ENCODE measurements around the gene SPEG.

SPEG gene

DNA sequence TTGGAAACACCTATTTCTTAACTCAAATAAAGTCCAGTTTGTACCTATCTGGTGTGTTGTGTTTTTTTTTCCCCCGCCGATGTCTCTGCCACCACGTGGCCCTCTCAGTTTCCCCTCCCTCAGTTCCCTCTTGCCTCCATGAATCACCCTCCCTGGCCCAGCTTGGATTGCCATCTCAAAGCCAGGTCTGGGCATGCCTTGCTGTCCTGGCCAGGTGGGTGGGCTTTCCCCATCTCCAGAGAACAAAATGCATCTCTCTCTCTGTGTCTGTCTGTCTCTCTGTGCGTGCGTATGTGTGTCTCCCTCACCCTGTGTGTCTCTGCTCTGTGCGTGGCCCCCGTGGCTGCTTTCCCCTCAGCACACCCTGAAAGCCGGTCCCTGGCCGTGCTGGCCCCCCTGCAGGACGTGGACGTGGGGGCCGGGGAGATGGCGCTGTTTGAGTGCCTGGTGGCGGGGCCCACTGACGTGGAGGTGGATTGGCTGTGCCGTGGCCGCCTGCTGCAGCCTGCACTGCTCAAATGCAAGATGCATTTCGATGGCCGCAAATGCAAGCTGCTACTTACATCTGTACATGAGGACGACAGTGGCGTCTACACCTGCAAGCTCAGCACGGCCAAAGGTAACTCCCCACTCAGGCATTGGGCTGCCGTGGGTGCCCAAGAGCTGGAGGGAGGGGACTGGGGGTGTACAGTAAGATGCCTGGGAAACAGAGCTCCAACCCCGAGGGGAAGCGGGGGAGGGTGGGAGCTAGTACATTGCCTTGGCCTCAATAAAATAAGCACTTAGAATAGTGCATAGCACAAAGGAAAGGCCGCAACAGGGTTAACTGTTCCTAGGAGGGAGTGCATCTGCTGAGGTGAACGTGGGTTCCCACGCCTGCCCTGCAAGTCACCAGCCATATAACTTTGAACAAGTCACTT, 32.4 kb downstream of the SPEG start:
- no peak for DNase-seq
- peaks cover 28% of the 10 kb centered on the region for H3K4me1 ChIP-seq
- peaks cover 63% of the 10 kb centered on the region for H3K36me3 ChIP-seq
- no peaks in the 10 kb centered on the region for H3K27me3 ChIP-seq
- TF ChIP-seq, protein P1, sequence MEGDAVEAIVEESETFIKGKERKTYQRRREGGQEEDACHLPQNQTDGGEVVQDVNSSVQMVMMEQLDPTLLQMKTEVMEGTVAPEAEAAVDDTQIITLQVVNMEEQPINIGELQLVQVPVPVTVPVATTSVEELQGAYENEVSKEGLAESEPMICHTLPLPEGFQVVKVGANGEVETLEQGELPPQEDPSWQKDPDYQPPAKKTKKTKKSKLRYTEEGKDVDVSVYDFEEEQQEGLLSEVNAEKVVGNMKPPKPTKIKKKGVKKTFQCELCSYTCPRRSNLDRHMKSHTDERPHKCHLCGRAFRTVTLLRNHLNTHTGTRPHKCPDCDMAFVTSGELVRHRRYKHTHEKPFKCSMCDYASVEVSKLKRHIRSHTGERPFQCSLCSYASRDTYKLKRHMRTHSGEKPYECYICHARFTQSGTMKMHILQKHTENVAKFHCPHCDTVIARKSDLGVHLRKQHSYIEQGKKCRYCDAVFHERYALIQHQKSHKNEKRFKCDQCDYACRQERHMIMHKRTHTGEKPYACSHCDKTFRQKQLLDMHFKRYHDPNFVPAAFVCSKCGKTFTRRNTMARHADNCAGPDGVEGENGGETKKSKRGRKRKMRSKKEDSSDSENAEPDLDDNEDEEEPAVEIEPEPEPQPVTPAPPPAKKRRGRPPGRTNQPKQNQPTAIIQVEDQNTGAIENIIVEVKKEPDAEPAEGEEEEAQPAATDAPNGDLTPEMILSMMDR (IDR thresholded peaks at IDR 0.05; ENCODE audit: low read depth, low read length), result no peak
- H3K9me3 ChIP-seq, result no peaks in the 10 kb centered on the region
- no peak overlapping the region for H3K4me3 ChIP-seq (ENCODE audit: low read depth, low read length)

DNA sequence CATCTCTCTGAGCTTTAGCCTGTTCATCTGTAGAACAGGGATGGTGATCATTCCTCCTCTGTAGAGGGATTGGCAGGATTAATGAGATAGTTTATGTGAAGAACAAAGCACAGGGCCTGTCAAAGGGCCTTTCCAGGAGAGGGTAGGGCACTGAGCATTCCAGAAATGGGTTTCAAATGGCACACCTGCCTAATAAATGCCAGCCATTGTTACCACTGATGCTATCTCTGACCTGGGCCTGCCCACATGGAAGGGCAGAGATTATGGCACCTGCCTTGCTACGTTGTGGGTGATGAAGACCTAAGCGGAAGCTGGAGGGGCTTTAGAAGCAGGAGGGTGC, 33.1 kb downstream of the SPEG start:
- H3K4me1 ChIP-seq, result peaks cover 28% of the 10 kb centered on the region
- no peak for DNase-seq
- TF ChIP-seq, protein P1 (IDR thresholded peaks at IDR 0.05; ENCODE audit: low read depth, low read length), result no peak
- no peaks in the 10 kb centered on the region for H3K27me3 ChIP-seq
- H3K9me3 ChIP-seq, result no peaks in the 10 kb centered on the region
- no peak overlapping the region for H3K4me3 ChIP-seq (ENCODE audit: low read depth, low read length)
- H3K36me3 ChIP-seq, result peaks cover 57% of the 10 kb centered on the region

DNA sequence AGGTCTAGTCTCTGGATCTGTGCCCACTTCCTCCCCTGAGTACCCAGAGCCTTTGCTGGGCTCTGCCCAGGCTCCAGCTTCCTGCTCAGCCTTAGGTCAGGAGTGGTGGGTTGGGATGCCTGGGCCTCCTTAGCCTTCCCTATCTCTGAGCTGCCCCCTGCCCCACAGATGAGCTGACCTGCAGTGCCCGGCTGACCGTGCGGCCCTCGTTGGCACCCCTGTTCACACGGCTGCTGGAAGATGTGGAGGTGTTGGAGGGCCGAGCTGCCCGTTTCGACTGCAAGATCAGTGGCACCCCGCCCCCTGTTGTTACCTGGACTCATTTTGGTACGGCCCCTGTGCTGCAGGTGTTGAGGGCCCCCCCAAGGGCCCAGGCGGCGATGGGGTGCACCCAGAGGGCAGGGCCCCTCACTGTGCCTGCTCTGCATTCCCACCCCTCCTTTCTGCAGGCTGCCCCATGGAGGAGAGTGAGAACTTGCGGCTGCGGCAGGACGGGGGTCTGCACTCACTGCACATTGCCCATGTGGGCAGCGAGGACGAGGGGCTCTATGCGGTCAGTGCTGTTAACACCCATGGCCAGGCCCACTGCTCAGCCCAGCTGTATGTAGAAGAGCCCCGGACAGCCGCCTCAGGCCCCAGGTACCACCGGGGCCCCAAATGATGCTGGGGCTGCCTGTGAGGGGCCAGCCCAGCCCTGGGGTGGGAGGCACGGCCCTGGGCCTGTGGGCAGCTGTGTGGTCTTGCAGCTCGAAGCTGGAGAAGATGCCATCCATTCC, 34.0 kb downstream of the SPEG start:
- no peaks in the 10 kb centered on the region for H3K9me3 ChIP-seq
- H3K27me3 ChIP-seq, result no peaks in the 10 kb centered on the region
- no peak overlapping the region for H3K4me3 ChIP-seq (ENCODE audit: low read depth, low read length)
- DNase-seq, result no peak
- peaks cover 59% of the 10 kb centered on the region for H3K36me3 ChIP-seq
- H3K4me1 ChIP-seq, result peaks cover 28% of the 10 kb centered on the region
- TF ChIP-seq, protein P1 (IDR thresholded peaks at IDR 0.05; ENCODE audit: low read depth, low read length), result no peak

DNA sequence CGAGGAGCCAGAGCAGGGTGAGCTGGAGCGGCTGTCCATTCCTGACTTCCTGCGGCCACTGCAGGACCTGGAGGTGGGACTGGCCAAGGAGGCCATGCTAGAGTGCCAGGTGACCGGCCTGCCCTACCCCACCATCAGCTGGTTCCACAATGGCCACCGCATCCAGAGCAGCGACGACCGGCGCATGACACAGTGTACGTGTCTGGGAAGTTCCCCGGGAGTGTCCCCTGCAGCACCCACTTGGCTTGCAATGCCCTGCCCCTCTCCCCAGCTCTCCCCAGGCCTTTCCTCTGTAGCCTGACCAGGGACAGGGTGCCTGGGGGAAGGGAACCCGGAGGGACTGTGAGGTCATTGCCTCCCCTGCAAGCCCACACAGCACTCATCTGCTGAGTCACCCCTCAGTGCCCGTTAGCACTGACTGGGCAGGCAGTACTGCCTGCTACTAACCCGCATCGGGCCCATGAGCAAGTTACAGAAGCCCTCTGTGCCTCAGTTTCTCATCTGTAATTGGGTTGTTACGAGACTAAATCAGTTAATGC, 34.6 kb downstream of the SPEG start:
- Histone ChIP-seq H3K4me3 (ENCODE audit: low read depth, low read length) (no peak overlapping the region), H3K9me3 (no peaks in the 10 kb centered on the region), H3K27me3 (no peaks in the 10 kb centered on the region), H3K4me1 (peaks cover 28% of the 10 kb centered on the region), H3K36me3 (peaks cover 65% of the 10 kb centered on the region)
- TF ChIP-seq, protein P1 (IDR thresholded peaks at IDR 0.05; ENCODE audit: low read depth, low read length), result no peak
- peak; percentile 49 for DNase-seq

DNA sequence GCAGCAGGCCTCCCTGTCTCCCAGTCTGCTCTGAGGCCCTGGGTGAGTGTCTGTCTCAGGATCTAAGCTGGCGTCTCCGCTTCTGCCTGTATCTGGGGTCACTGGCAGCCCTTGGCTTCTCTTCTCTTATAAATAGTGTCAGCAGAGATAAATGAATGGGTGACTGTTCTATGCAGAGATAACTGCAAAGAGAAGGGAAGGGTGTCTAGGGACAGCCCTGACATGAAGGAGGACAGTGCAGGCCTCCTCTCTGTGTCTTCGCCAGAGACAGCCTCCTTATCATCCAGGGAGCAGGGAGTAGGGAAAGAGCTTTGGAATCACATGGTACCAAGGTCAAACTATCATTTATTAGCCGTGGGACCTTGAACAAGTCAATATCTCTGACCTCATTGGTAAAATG, 35.8 kb downstream of the SPEG start:
- Histone ChIP-seq H3K4me1 (peaks cover 28% of the 10 kb centered on the region), H3K4me3 (ENCODE audit: low read depth, low read length) (no peak overlapping the region), H3K9me3 (no peaks in the 10 kb centered on the region), H3K36me3 (peaks cover 57% of the 10 kb centered on the region), H3K27me3 (no peaks in the 10 kb centered on the region)
- DNase-seq, result no peak
- TF ChIP-seq, protein P1 (IDR thresholded peaks at IDR 0.05; ENCODE audit: low read depth, low read length), result no peak

Measured in BE2C (cell line).